H54 (cell line): Measurements from ENCODE around the gene MARK4.
"Not testable (repeated sequence)": the region's sequence is repeated elsewhere in the genome, so short reads cannot be mapped to it uniquely, and the experiment has no call there.

Experiments
- DNase-seq: peaks from one replicate; pipeline ENCODE4 v3.0.0; 2011; ENCODE audit warnings: low spot score, mixed read lengths; ENCODE audit not compliant: insufficient read length
- FAIRE-seq: peaks from 3 replicates; lab custom pipeline; 2011; peaks lifted over from hg19 to GRCh38; lab: Jason Lieb, UNC
- POLR2A ChIP-seq: IDR thresholded peaks from 2 replicates; pipeline ENCODE4 v1.6.1; 2011; ENCODE audit warnings: low read depth, mild to moderate bottlenecking, low read length

Gene MARK4

DNA sequence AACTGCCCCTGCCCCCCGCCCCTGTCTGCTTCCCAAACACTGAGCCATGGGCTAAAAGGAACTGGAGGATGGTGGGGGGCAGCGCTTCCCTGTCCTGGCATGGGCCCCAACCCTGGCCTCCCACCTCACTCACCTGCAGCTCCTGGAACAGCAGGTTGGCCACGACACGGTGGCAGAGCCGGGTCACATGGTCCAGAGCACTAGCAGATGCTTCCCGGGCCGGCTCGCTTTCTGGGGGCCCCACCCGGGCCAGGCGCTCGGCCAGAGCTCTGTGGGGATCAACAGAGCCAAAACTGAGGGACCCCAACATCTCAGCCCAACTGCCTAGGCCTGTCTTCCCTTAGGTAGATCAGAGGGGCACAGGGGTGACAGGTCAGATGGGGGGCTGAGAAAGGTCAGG is 26.4 kb upstream of the MARK4 start:
- FAIRE-seq = no peak
- no peak for DNase-seq
- TF ChIP-seq POLR2A = no peak

DNA sequence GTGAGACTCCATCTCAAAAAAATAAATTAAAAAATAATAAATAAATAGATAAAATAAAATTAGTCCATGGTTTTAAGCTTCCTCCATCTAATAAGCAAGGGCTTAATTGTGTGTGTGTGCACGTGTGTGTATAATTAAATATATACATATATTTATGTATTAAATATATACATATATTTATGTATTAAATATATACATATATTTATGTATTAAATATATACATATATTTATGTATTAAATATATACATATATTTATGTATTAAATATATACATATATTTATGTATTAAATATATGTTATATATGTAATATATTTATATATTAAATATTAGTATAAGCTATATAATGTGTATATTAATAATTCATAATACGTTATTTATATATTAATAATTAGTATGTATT is 22.0 kb upstream of the MARK4 start:
- not testable (repeated sequence) for DNase-seq, FAIRE-seq

DNA sequence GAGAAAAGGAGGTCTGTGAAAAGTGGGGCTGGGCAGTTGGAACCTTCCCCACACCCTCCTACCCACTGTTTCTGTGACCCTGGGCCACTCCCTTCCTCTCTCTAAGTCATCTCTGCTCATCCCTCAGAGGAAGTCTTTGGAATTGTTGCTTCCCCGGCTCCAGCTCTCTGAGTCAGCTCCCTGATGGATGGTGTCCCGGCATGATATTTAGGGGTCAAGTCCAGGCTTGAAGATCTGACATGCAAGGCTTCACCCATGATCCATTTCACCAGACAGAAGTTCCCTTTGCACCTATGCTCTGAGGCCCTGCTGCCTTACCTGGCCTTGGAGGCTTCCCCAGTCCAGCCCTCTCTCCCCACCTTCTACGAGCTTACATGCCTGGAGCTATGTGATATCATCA is 19.2 kb upstream of the MARK4 start:
- FAIRE-seq = no peak

DNA sequence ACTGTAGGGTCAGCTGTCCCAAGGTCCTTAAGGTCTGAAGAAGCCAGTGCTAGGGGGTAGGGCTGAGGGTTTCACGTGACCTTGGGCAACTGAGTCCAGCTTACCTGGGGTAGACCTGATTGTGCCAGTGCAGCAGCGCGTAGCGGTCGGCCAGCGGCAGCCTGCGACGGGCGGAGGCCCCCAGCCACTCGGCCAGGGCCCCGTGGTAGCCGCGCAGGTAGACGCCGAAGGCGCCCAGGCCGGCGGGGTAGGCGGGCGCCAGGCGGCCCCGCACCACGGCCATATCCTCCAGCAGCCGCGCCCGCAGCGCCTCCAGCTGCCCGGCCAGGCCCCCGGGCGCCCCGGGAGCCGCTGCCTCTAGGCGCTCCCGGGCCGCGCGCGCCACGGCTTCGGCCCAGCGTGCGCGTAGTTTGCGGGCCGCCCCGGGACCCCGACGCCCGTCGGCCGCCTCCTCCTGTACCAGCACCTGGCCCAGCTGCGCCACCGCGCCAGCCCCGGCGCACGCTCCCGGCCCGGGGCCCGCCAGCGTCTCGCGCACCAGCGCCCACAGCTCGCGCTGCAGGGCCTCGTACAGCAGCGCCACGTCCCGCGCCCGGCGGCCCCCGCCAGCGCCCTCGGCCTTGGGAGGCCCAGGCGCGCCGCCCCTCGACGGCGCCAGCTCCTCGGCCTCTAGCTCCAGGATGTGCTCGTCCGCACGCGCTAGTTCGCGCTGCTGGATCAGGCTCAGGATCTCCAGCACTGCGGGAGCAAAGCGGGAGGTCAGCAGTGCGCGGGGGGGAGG is 16.8 kb upstream of the MARK4 start:
- no peak for FAIRE-seq
- no peak for TF ChIP-seq POLR2A
- no peak for DNase-seq

More for the DNA sequence above, 19.2 kb upstream of the MARK4 start:
- TF ChIP-seq POLR2A = no peak
- no peak for DNase-seq

DNA sequence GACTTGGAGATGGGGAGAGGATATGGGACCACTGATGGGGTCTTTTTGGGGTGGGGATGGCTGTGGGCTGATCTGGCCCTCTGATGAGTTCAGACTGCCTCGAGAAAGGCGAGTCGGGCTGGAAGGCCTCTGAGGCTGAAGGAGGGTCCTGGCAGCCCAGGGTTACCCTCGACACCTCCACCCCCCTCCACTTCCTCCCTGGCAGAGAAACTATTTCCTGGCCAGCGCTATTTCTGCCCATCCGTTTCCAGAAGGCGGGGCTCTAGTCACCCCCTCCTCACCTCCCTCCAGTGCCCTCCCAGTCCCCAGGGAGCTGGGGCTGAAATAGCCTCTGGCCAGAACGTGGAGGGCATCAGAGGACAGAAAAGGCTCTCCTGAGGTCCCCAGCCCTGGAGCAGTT is 15.6 kb upstream of the MARK4 start:
- DNase-seq (no peak), FAIRE-seq (no peak)
- TF ChIP-seq POLR2A = no peak

DNA sequence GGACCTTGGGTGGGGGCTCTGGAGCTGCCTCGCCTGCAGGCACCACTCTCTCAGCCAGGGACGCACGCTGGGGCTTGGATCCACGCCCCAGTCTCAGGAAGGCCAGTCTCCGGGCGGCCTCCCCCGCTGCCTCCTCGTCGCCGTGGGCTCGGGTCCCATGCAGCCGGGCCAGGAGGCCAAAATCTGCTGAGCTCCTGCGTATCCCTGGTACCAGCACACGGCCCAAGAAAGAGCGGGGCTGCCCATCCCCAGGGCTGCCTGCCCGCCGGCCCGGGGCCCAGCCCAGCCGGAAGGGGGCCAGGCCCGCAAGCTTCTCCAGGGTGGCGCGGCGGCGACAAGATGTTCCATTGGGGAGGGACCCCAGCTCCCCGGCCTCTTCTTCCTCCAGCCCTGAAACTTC is 12.5 kb upstream of the MARK4 start:
- no peak for TF ChIP-seq POLR2A
- DNase-seq (no peak), FAIRE-seq (no peak)

DNA sequence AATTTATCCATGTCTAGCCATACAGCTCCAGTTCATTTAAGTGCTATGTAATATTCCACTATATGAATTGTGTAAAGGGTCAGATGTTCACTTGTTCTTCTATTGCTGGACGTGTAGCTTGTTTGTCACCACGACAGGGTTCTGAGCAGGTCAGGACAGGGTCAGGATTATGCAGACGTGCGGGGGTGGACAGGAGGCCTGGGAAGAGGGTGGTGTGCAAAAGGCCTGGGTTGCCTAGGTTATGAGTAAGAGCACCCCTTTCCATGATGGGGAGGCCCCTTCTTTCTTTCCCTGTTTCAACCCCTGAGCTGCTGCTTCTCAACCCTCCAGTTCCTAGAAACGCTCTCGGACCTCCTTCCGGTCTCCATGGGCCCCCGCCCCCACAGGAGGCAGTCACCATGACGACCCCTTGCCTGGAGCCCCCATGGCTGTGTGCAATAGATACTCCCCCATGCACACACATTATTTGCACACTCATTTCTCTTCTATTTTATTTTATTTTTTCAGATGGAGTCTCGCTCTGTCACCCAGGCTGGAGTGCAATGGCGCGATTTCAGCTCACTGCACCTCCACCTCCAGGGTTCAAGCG is 7.8 kb upstream of the MARK4 start:
- FAIRE-seq = no peak
- no peak for TF ChIP-seq POLR2A
- DNase-seq = no peak

DNA sequence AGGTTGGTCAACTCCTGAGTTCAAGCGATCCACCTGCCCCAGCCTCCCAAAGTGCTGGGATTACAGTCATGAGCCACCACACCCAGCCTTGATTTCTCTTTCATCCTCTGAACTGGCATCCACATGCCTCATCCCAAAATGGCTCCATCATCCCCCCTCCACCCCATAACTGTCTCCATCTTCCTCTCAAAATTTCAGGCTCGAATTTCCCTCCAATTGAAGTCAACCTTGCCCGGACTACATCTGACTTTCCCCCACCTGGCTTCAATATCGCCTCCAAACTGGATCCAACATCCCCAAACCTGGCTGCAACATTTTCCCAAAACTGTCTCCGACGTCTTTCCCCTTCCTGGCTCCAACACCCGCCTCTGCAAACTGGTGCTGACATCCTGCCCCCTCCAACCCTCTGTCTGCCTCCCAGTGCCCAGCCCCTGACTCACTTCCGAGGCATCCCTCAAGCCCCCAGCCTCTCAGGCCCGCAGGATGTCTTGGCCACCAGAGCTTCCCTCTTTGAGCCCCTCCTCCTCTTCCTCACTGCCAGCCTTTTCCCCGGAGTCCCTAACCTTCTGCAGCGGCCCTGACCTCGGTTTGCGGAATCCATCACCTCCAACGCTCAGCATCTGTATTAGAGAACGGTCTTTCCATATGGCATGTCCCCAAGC is 6.8 kb upstream of the MARK4 start:
- no peak for TF ChIP-seq POLR2A
- no peak for DNase-seq
- no peak for FAIRE-seq

DNA sequence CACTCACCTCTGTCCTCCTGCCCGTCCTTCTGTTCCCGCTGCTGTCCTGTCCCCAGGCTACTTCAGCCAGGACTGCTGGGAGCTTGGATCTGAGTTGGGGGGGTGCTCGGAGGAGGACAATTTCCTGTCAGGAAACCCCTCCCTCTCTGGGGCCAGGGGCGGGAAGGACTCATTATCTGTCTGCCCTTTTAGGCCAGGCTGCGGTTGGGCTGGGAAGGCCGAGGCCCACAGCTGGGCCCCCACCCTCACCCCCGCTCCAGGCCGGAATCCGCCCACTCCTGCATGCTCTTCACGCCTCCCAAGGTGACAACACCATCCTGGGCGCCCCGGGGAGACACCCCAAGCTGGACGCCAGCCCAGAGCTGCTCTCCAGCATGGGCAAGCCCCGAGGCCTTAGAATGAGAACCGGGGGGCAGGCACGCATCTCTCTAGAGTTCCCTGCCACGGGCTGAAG is 5.7 kb upstream of the MARK4 start, which contains the start of gene EXOC3L2:
Gene EXOC3L2, minus strand, starts transcription at position 74 of the 454 bp plus-strand sequence. CDS start 6,362 bp downstream, outside the sequence.
- TF ChIP-seq POLR2A = no peak
- FAIRE-seq (no peak), DNase-seq (no peak)

DNA sequence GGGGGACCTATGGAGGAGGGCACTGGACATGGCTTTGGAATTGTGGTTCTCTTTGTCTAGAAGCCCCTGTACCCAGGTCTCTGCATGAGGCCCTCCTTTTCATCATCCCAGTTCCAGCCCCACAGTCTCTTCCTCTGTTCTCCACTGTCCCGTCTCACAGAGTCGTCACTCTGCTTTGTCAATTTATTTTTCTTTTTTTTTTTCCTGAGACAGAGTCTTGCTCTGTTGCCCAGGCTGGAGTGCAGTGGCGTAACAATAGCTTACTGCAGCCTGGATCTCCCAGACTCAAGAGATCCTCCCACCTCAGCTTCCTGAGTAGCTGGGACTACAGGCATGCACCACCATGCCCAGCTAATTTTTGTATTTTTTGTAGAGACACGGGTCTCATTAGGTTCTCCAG is 5.2 kb upstream of the MARK4 start:
- TF ChIP-seq POLR2A = no peak
- no peak for DNase-seq
- FAIRE-seq = no peak

DNA sequence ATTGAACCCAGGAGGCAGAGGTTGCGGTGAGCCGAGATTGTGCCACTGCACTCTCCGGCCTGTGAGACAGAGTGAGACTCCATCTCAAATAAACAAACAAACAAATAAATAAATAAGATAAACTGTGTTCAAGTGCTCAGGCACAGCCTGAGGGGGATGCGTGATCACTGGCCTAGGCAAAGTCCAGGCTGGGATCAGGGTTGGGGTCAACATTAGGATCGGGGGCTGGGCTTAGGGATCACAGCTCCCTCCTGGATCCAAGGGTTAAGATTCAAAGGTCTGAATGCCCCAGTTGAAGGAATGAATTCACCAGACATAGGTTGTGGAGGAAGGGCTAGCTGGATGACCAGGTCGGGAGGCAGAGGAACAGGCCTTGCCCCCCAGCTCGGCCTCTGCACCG is 3.9 kb upstream of the MARK4 start:
- TF ChIP-seq POLR2A = no peak
- FAIRE-seq (no peak), DNase-seq (no peak)

DNA sequence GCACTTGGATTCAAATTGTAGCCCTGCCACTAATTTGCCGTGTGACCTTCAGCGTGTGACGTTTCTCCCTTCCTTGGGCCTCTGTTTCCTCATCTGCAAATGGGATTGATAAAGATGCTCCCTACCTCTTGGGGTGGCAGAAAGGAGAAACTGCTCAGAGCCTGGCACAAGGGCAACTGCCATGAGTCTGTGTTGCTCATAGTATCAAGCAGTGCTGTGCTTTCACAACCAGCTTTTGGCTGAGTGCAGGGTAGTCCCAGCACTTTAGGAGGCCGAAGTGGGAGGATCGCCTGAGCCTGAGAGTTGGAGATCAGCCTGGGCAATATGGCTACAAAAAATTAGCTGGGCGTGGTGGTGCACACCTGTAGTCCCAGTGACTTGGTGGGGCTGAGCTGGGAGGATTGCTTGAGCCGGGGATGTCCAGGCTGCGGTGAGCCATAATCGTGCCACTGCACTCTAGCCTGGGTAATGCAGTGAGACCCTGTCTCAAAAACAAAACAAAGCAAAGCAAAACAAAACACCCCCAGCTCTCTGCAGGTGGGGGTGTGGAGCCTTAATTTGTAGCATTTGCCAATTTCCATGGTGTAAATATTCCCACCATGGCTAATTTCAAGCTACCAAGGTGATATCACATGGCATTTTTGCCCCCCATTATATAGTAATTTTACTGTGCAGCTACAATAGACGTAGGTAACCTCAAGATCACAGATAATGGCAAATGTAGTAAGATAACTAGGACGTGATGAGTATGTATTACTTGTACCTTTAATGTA is 1.6 kb upstream of the MARK4 start:
- DNase-seq (no peak), FAIRE-seq (no peak)
- TF ChIP-seq POLR2A = no peak

DNA sequence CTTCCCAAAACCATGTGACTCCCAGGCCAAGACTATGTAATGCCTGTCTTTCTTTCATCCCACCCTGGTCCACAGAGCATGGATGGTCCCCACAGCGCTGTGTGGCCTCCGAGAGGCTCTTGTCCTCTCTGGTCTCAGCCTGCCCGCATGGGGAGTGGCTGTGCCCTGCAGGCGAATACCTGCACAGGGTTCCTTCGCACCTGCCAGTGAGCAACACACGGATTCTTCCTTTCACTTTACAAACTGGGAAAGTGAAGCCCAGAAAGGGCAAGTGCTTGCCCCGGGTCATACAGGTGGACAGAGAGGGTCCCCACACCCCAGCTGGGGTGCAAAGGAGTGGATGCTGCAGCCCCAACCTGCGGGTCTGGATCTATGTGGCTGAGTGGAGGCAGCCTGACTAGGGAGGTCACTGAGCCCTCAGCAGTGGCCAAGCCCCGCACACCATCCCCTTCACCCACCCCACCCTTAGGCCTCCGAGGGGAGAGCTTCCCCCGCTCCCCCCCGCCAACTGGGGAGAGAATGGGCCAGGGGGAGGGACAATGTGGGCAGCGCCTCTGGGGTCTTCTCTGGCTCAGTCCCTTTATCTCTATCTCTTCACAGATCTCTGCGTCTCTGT is 747 bp upstream of the MARK4 start:
- no peak for TF ChIP-seq POLR2A
- no peak for DNase-seq
- FAIRE-seq = no peak
